Ramos (cell line): Measurements from ENCODE around the gene GP5.

Experiments
- in situ Hi-C: fragments of 300-500 bp; cut with MboI; formaldehyde crosslinking; loops from one replicate; pipeline ENCODE4 v1.14.3; 2022; ENCODE audit warnings: low sequenced_read_pairs; ENCODE audit not compliant: unreplicated experiment

Gene GP5

GRCh38 chr3:194397757-194398312, 1.2 kb downstream of the GP5 start:
- in situ Hi-C loops = no loop called here

GRCh38 chr3:194396859-194397756, 2.0 kb downstream of the GP5 start:
- in situ Hi-C loops = no loop called here

GRCh38 chr3:194396539-194396858, 2.6 kb downstream of the GP5 start:
- in situ Hi-C loops = no loop called here

GRCh38 chr3:194395778-194396538, 3.1 kb downstream of the GP5 start:
- in situ Hi-C loops = no loop called here

GRCh38 chr3:194395212-194395611, 3.9 kb downstream of the GP5 start:
- in situ Hi-C loops = no loop called here

- in situ Hi-C loops = no loop called here
These were observed 6.5 kb downstream of the GP5 start for GRCh38 chr3:194392576-194392975.

GRCh38 chr3:194390835-194391234, 8.2 kb downstream of the GP5 start:
- in situ Hi-C loops = no loop called here

- in situ Hi-C loops = no loop called here
These were observed 9.8 kb downstream of the GP5 start for GRCh38 chr3:194389269-194389668.

GRCh38 chr3:194387926-194388418, 11.1 kb downstream of the GP5 start:
- in situ Hi-C loops = no loop called here

- in situ Hi-C loops = no loop called here
These were observed 11.8 kb downstream of the GP5 start for GRCh38 chr3:194387276-194387675.

GRCh38 chr3:194386648-194387047, 12.4 kb downstream of the GP5 start:
- in situ Hi-C loops = no loop called here

- in situ Hi-C loops = no loop called here
These were observed 13.0 kb downstream of the GP5 start for GRCh38 chr3:194386066-194386465.

- in situ Hi-C loops = no loop called here
These were observed 14.5 kb downstream of the GP5 start for GRCh38 chr3:194384569-194385001.

- in situ Hi-C loops = no loop called here
These were observed 14.9 kb downstream of the GP5 start for GRCh38 chr3:194384156-194384555.

GRCh38 chr3:194383276-194383940, 15.7 kb downstream of the GP5 start:
- in situ Hi-C loops = no loop called here

GRCh38 chr3:194382892-194383223, 16.2 kb downstream of the GP5 start:
- in situ Hi-C loops = no loop called here

GRCh38 chr3:194382196-194382891, 16.7 kb downstream of the GP5 start:
- in situ Hi-C loops = no loop called here

- in situ Hi-C loops = no loop called here
These were observed 17.6 kb downstream of the GP5 start for GRCh38 chr3:194381460-194381875.

- in situ Hi-C loops = no loop called here
These were observed 18.7 kb downstream of the GP5 start for GRCh38 chr3:194380326-194380725.

GRCh38 chr3:194379651-194380050, 19.4 kb downstream of the GP5 start:
- in situ Hi-C loops = no loop called here
